ENCODE results near the gene SERINC3. TPM values are rescaled to one million over a fixed set of nuclear protein-coding genes. Genes with fewer than 3 reads are reported as not detected.

The SERINC3 gene
- total RNA-seq, 3 donors from 2014 or later = 103 to 128 (median 110) TPM

DNA sequence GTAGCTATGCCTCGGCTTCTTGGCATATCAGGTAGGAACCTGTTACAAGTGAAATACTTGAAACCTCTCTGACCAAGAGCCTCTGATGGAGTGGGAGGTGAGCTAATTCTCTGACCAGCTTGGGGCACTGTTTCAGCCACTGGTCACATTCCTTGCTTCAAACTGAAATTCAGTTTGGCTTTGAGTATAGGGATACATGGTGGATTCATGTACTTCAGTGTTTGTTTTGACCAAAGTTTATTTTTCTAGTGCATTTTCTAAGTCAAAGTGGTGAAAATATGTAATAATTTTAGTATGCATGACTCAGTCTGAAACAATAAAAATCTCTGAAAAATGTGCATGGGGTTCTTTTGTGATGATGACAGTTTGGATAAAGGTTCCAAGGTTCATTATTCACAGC, 27.6 kb downstream of the SERINC3 start:
- DNase-seq (no peak), ATAC-seq (no peak)
- TF ChIP-seq, protein P1, sequence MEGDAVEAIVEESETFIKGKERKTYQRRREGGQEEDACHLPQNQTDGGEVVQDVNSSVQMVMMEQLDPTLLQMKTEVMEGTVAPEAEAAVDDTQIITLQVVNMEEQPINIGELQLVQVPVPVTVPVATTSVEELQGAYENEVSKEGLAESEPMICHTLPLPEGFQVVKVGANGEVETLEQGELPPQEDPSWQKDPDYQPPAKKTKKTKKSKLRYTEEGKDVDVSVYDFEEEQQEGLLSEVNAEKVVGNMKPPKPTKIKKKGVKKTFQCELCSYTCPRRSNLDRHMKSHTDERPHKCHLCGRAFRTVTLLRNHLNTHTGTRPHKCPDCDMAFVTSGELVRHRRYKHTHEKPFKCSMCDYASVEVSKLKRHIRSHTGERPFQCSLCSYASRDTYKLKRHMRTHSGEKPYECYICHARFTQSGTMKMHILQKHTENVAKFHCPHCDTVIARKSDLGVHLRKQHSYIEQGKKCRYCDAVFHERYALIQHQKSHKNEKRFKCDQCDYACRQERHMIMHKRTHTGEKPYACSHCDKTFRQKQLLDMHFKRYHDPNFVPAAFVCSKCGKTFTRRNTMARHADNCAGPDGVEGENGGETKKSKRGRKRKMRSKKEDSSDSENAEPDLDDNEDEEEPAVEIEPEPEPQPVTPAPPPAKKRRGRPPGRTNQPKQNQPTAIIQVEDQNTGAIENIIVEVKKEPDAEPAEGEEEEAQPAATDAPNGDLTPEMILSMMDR (IDR thresholded peaks at IDR 0.05) = no peak
- no peaks in the 10 kb centered on the region for H3K9me3 ChIP-seq
- intact Hi-C loops (cut with DNase I, micrococcal nuclease) = no loop called here
- no peaks in the 10 kb centered on the region for H3K4me1 ChIP-seq (ENCODE audit: low read depth)
- H3K36me3 ChIP-seq (ENCODE audit: low read depth) = peaks cover 3% of the 10 kb centered on the region
- no peak overlapping the region for H3K4me3 ChIP-seq

DNA sequence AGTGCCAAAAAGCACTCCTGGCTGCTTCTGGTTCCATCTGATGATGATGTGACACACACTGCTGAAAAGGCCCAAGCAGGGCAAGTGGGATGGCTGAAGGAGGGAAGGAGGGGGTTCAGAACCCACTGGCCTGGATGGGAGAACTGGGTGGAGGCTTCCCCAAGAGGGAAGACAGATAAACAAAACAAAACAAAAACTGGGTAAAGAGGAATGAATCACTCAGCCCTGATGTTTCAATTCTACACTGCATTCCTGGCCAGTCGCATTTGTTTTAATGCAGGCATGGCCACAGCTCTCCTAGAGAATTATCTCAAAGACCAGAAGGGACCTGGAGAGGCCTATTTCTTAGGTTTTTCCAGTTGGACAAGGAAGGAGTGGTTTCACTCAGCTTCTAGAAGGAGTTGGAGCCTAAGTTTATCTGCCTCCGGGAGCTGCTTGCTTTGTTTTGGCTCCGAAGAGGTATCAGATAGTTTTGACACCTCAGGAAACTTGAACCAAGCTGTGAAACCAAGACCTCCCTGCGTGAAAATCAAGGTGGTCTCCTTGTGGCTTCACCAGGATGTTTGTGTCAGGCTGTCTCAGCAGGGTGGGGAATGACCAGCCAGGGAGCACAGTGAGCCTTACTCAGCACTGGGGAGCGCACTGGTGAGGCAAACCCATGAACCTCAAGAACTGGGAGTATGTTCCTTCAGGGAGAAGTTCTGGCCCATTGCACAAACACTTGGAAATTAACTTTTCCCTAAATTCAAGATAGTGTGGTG, 30.1 kb downstream of the SERINC3 start:
- TF ChIP-seq, protein P1 (IDR thresholded peaks at IDR 0.05) = no peak
- Histone ChIP-seq H3K9me3 (no peaks in the 10 kb centered on the region), H3K4me1 (ENCODE audit: low read depth) (no peaks in the 10 kb centered on the region), H3K4me3 (no peak overlapping the region), H3K36me3 (ENCODE audit: low read depth) (peaks cover 7% of the 10 kb centered on the region)
- intact Hi-C loops (cut with DNase I, micrococcal nuclease) = no loop called here
- DNase-seq (no peak), ATAC-seq (peak; percentile 41)

DNA sequence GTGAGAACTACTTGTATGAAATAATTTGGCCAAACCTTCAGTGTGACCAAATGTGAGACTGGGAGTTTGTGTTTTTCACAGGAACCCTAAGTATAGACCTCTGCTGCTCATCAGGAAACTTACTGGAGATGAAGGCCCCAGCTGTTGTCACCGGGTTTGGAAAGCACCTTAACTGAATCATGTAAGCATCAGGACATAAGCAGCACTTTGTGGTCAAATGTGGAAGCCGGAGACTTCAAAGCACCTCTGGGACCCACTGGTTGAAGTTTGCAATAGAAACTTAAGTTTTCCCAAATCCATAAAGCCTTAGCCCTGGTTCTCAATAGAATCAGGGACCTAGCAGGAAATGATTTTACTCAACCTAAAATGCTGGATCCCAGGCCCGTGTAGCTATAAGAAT, 31.9 kb downstream of the SERINC3 start:
- peaks cover 3% of the 10 kb centered on the region for H3K36me3 ChIP-seq (ENCODE audit: low read depth)
- H3K4me3 ChIP-seq = no peak overlapping the region
- no peaks in the 10 kb centered on the region for H3K9me3 ChIP-seq
- TF ChIP-seq, protein P1 (IDR thresholded peaks at IDR 0.05) = no peak
- intact Hi-C loops (cut with DNase I, micrococcal nuclease) = no loop called here
- no peak for DNase-seq
- ATAC-seq = no peak
- H3K4me1 ChIP-seq (ENCODE audit: low read depth) = no peaks in the 10 kb centered on the region

DNA sequence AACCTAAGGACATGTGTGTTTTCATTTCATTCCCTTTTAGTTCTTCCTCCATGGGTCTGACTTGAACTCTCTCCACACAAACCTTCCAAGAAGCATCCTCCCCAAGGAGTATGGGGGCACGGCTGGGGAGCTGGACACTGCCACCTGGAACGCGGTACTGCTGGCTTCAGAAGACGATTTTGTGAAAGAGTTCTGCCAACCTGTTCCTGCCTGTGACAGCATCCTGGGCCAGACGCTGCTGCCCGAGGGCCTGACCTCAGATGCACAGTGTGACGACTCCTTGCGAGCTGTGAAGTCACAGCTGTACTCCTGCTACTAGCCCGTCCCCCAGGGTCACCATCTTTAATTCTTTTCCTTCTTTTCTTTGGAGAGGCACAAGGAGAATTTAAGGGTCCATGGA, 32.6 kb downstream of the SERINC3 start:
- H3K36me3 ChIP-seq (ENCODE audit: low read depth) = peaks cover 3% of the 10 kb centered on the region
- no peaks in the 10 kb centered on the region for H3K4me1 ChIP-seq (ENCODE audit: low read depth)
- TF ChIP-seq, protein P1 (IDR thresholded peaks at IDR 0.05) = no peak
- ATAC-seq (no peak), DNase-seq (no peak)
- H3K9me3 ChIP-seq = no peaks in the 10 kb centered on the region
- H3K4me3 ChIP-seq = no peak overlapping the region
- intact Hi-C loops (cut with DNase I, micrococcal nuclease) = no loop called here

DNA sequence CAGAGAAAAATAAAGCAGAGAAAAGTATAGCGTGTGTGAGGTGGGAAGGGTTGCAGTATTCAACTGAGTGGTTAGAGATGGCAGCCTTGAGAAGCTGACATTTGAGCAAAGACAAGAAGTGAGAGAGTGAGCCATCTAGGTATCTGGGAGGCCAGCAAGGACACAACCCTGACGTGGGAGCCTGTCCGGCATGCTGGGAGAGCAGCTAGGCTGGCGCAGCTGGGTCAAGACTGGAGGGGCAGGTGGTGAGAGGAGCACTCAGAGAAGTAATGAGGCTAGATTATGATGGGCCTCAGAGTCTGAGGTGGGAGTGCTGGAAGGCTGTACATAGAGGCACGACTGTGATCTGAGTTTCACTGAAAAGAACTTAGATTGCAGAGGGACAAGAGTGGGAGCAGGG, 33.3 kb downstream of the SERINC3 start:
- H3K9me3 ChIP-seq = no peaks in the 10 kb centered on the region
- no peaks in the 10 kb centered on the region for H3K4me1 ChIP-seq (ENCODE audit: low read depth)
- H3K36me3 ChIP-seq (ENCODE audit: low read depth) = peaks cover 3% of the 10 kb centered on the region
- DNase-seq = no peak
- ATAC-seq = no peak
- H3K4me3 ChIP-seq = no peak overlapping the region
- TF ChIP-seq, protein P1 (IDR thresholded peaks at IDR 0.05) = no peak
- intact Hi-C loops (cut with DNase I, micrococcal nuclease) = no loop called here

All from mucosa of descending colon (tissue), 3 donors.